Measurements from ENCODE around the gene RASGRP4.
"Not testable (repeated sequence)": the region's sequence is repeated elsewhere in the genome, so short reads cannot be mapped to it uniquely, and the experiment has no call there.

Gene RASGRP4

GRCh38 chr19:38445362-38445761, 19.3 kb upstream of the RASGRP4 start:
- DNase-seq: no peak

DNA sequence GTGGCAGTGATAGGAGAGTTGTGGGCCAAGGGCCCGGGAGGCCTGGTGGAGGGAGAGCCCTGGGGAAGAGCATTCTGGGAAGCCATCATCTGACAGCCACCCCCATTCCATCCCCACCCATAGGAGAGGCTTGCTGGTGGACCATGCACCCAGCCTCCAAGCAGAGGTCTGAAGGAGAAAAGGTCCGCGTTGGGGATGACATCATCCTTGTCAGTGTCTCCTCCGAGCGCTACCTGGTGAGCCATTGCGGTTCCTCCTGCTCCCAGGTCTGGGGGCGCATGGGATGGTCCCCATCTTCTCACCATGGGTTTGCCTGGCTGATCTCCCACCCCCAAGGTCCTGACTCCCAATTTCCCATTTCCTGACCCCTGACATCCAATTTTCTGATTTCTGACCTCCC, 18.0 kb upstream of the RASGRP4 start:
- DNase-seq: no peak

DNA sequence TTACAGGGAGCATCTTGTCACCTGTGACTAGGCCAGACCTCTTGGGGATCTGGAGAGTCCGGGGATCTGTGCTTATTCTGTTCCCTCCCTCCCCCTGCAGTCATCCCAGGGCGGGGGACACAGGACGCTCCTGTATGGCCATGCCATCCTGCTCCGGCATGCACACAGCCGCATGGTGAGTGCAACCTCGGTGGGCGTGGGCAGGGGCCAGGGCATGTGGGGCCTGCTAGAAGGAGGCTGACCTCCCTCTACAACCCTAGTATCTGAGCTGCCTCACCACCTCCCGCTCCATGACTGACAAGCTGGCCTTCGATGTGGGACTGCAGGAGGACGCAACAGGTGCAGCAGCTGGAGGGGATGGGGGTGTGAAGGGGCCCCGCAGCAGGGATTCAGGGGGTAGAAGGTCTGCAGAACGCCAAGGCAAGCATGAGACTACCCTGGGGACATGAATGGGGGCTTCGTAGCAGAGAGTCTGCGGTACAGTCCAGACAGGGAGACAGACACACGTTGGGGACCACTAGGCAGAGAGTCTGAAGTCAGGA, 17.5 kb upstream of the RASGRP4 start:
- DNase-seq: no peak

- no peak for DNase-seq
Observed at GRCh38 chr19:38442736-38443135, 16.7 kb upstream of the RASGRP4 start.

DNA sequence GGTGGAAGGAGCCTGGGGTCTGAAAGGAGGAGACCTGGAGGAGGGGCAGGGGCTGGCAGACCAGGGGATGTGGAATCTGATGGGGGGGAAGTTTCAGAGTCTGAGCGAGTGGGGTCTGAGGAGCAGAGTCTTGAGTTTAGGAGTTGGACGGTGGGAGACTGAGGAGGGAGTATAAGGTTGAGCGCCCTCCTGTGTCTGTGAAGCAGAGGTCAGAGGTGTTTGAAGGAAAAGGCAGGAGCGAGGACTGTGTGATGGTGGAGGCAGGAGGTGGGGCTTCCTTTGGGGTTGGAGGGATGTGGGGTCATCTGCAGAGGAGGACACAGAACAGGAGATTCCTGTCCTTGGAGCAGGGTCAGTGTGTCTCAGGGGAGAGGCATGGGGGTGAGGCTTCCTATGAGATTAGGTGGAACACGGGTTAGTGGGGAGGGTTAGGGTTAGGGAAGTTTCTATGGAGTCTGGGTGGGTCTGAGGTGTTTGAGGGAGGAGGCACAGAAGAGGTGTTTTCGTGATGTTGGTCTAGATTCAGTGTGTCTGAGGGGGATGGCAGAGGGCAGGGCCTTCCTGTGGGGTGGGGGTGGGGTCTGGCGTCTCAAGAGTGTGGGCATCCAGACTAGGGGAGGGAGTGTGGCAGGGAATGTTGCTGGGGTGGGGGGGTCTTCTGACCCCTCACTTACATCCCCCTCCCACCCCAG, 15.8 kb upstream of the RASGRP4 start:
- DNase-seq: no peak

- no peak for DNase-seq
Observed at GRCh38 chr19:38440592-38440991, 14.6 kb upstream of the RASGRP4 start.

DNA sequence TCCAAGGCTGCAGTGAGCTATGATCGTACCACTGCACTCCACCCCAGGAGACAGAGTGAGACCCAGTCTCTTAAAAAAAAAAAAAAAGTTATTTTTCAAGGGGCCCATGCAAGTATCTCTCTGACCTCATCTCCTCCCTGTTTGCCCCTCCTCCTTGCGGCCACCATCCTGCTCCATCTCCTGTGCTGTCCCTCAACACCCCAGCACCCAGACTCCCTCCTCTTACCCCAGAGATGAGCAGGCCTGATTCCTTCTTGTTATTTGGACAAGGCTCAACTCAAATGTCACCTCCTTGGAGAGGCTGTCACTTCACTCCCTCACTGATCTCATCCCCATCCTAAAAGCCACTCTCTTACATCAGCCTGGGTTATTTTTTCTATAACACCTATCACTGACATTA, 11.9 kb upstream of the RASGRP4 start:
- no peak for DNase-seq

- DNase-seq: no peak
Observed at GRCh38 chr19:38437295-38437694, 11.3 kb upstream of the RASGRP4 start.

DNA sequence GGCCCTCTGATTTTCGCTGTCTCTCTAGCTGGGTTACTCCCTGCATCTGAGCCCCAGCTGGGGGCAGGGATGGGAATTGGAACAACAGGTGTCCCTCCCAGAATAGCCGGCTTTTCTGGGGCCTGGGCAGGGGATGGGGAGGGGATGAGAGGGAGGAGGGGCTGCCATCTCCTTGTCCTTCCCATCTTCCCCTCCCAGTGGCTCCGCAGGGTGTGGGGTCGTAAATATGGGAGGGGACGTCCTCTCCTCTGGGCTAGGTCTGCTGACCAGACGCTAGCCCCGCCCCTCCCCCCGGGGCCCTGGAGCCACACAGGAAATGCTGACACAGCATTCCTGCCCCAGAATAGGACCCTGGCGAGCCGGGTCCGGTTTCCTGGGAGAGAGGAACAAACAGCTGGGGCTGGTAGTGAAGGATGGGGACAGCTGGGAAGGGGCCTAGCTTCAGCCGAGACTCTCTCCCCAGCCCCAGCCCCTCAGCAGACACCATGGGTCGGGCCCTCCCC, 8.6 kb upstream of the RASGRP4 start:
- no peak for DNase-seq

DNA sequence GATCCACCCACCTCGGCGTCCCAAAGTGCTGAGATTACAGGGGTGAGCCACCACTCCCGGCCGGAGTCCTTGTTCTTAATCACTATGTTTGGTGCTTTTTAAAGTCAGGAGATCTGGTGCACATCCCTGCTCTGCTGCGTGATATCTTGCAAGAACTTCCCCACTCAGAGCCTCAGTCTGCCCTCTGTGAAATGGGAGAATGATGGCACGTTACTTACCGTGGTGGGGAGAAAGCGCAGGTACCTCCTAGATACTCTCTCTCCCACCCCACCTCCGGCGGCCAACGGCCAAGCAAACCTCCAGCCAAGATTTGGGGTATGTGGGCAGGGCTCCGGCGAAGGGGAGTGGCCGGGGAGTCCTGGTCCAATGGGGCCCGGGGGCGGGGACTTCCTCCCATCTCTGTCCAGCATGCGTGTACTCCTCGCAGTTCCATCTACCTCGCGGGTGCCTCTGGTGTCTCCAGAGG, 7.3 kb upstream of the RASGRP4 start, which contains the start of gene RYR1:
TSS of gene RYR1 (plus strand) at position 424 of the 466 bp plus-strand sequence. CDS start 139 bp downstream, outside the sequence.
- no peak for DNase-seq

DNA sequence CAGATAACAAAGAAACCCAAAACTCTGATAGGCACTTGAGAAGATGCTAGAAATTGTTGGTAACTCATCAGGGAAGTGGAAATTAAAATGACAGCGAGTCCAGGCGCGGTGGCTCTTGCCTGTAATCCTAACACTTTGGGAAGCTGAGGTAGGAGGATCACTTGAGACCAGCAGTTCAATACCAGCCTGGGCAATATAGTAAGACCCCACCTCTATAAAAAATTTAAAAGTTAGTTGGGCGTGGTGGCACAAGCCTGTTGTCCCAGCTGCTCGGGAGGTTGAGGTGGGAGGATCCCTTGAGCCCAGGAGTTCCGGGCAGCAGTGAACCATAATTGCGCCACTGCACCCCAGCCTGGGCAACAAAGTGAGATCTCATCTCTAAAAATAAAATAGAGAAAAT, 4.9 kb upstream of the RASGRP4 start:
- DNase-seq: no peak

DNA sequence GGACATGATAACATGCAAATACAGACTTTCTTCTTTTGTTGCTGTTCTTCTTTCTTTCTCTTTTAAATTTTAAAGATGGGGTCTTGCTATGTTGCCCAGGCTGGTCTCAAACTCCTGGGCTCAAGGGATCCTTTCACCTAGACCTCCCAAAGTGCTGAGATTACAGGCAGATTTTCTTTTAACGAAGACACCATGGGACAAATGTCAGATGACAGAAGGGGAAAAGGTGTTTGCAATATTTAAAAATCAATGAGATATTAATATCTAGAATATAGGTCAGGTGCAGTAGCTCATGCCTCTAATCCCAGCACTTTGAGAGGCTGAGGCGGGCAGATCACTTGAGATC, 3.8 kb upstream of the RASGRP4 start:
- no peak for DNase-seq

DNA sequence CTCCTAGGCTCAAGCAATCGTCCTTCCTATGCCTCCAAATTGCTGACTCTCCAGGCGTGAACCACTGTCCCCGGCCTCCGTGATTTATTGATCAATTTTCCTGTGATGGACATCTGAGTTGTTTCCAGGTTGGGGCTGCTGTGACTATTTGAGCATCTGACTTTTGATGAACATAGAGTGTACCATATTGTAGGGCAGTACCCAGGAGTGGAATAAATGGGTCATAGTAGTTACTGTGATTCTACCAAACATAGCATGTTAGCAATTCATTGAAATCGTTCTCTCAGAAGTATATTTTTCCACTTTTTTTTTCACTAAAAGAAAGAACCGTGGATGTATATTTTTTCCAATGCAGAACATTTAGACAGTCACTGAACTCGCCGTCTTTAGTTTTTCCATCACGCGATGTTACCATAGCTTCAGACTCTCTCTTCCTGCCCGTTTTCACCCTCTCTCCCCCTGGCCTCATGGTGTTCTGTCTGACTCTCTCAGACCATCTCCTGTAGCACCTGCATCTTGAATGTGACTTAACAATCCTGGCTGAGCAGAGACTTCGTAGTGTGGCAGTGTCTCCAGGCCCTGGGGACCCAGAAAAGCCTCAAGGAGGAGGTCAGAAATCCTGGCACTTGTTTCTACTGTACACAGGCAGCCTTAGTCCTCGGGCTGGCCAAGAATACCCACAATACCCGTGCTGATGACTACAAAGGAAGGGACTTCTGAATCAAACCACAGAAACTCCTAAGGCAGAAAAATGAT, 3.2 kb upstream of the RASGRP4 start:
- DNase-seq: no peak

GRCh38 chr19:38427035-38427677, 1.1 kb upstream of the RASGRP4 start:
- DNase-seq: not testable (repeated sequence)

DNA sequence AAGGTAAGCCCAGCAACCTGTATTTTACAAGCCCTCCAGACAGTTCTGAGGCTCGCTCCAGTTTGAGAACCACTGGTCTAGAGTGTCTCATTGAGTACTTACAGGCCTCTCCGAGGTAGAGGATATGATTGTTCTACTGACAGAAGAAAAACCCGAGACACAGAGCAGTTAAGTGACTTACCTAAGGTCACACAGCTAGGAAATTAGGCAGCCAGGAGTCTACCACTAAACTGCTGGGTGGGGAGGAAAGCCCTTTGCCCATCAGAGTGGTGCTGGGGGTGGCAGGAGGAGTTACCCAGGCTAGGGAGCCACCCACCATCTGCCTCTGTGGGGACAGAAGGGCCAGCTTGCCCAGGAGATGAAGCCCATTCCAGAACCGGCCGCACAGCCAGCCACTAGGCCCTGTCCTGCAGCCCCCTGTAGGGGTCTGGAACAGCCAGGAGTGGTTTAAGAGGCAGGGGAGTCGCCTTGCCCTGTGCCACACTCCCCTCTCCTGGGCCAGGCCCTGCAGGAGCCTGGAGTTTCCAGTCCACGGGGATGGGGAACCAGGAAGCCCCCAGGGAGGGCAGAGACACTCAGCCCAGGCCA, 703 bp downstream of the RASGRP4 start:
- DNase-seq: no peak

- DNase-seq: no peak
Observed at GRCh38 chr19:38424272-38424671, 1.7 kb downstream of the RASGRP4 start.

- no peak for DNase-seq
Observed at GRCh38 chr19:38422438-38422837, 3.6 kb downstream of the RASGRP4 start.

DNA sequence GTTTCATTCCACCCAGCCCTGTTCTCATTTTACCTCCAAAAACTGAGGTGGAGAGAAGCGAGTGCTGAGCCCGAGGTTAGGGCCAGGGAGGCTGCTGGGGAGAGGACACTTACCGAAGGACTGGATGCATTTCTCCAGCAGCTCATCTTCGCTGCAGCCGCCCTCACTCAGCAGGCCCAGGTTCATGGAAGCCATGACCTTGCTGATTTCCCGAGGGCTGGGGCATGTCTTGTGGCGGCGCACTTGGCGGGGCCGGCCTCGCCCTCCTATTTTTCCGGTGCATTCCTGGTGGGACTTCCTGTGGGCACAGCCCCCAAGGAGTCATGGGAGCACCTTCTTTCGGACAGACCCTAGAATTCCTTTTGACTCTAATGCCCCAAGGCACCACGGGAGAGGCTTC, 4.2 kb downstream of the RASGRP4 start:
- DNase-seq: no peak

DNA sequence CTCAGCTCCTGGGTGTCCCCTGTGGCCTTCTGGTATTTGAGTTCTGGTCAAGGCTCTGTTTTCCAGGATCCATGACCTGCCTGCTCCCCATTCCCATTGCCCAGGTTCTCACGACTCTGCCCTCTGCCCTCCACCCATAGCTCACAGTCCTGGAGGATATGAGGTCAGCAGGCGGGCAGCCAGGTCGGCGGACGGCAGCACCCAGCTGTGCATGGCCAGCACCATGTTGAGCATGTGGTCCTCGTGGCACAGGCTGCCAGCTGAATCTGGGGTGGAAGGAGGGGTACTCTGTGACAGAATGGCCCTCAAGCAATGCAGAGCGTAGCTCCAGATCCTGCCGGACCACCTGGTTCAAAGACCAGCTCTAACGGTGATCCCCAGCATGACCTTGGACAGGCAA, 5.1 kb downstream of the RASGRP4 start:
- no peak for DNase-seq

GRCh38 chr19:38417544-38418506, 8.2 kb downstream of the RASGRP4 start:
- DNase-seq: no peak

DNA sequence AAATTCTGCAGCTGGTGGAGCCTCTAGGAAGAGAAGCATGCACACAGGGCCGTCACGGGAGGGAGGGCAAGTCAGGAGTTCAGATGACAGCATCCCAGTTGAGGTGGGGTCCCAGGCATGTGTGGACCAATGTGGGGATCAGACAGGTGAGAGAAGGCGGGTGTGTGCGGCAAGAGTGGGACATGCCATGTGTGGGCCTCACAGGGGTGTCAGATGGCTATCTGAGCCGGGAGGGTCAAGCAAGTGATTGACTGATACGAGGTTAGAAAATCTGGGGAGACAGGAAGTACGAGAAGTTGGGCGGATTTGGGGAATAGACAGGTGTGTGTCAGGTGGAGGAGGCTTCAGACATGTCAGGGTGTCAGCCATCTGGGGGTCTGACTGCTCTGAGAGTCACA, 8.9 kb downstream of the RASGRP4 start:
- DNase-seq: no peak

- no peak for DNase-seq
Observed at GRCh38 chr19:38413416-38413815, 12.6 kb downstream of the RASGRP4 start.
